Stimulated activated CD4-positive, alpha-beta T cell treated with anti-CD3 and anti-CD28 coated beads, Interleukin-15, amount 100 ng/mL, for 1 hour (primary cell): ENCODE measurements around the gene CACNB2.

Source experiments
- DNase-seq, 2 donors: peaks; one replicate each; pipeline ENCODE4 v3.0.0-alpha.2; 2020; ENCODE audit warnings: low read depth in 1 of 2, low spot score in 1 of 2

Gene CACNB2

GRCh38 chr10:18226336-18226735 is 86.1 kb downstream of the CACNB2 start:
- no peak for DNase-seq

- no peak for DNase-seq
Measured at GRCh38 chr10:18229826-18230225, 89.6 kb downstream of the CACNB2 start.

GRCh38 chr10:18230794-18231193 is 90.6 kb downstream of the CACNB2 start:
- DNase-seq = no peak

- no peak for DNase-seq
Measured at GRCh38 chr10:18231480-18231879, 91.3 kb downstream of the CACNB2 start.

- DNase-seq = no peak
Measured at GRCh38 chr10:18233775-18234174, 93.6 kb downstream of the CACNB2 start.

- DNase-seq = no peak
Measured at GRCh38 chr10:18235477-18235876, 95.3 kb downstream of the CACNB2 start.

GRCh38 chr10:18236756-18237155 is 96.5 kb downstream of the CACNB2 start:
- no peak for DNase-seq

GRCh38 chr10:18238870-18239485 is 98.8 kb downstream of the CACNB2 start:
- DNase-seq = no peak

GRCh38 chr10:18240185-18240882 is 100.1 kb downstream of the CACNB2 start:
- DNase-seq = no peak

GRCh38 chr10:18246967-18247366 is 106.7 kb downstream of the CACNB2 start:
- DNase-seq = no peak

- DNase-seq = no peak
Measured at GRCh38 chr10:18252086-18252485, 111.9 kb downstream of the CACNB2 start.

- DNase-seq = no peak
Measured at GRCh38 chr10:18254086-18254485, 113.9 kb downstream of the CACNB2 start.

- DNase-seq = no peak
Measured at GRCh38 chr10:18254692-18255091, 114.5 kb downstream of the CACNB2 start.

GRCh38 chr10:18260310-18260922 is 120.2 kb downstream of the CACNB2 start:
- DNase-seq = no peak

- DNase-seq = no peak
Measured at GRCh38 chr10:18261063-18261610, 120.9 kb downstream of the CACNB2 start.

- no peak for DNase-seq
Measured at GRCh38 chr10:18261768-18262231, 121.6 kb downstream of the CACNB2 start.

GRCh38 chr10:18264466-18265050 is 124.3 kb downstream of the CACNB2 start:
- no peak for DNase-seq

- DNase-seq = no peak
Measured at GRCh38 chr10:18268005-18268404, 127.8 kb downstream of the CACNB2 start.

- no peak for DNase-seq
Measured at GRCh38 chr10:18271491-18271890, 131.3 kb downstream of the CACNB2 start.

- DNase-seq = no peak
Measured at GRCh38 chr10:18273039-18273438, 132.8 kb downstream of the CACNB2 start.

GRCh38 chr10:18278181-18278580 is 138.0 kb downstream of the CACNB2 start:
- DNase-seq = no peak

- no peak for DNase-seq
Measured at GRCh38 chr10:18279173-18279572, 138.9 kb downstream of the CACNB2 start.
